ENCODE results near the gene CYP27B1. TPM values are rescaled to one million over a fixed set of nuclear protein-coding genes. Genes with fewer than 3 reads are reported as not detected.

Gene CYP27B1
- total and polyA plus RNA-seq, 9 of the 15 experiments (the other 6 are each of a cell fraction or from before 2014, with no cell fraction given): 0.18 to 4.2 (median 1.8) TPM

DNA sequence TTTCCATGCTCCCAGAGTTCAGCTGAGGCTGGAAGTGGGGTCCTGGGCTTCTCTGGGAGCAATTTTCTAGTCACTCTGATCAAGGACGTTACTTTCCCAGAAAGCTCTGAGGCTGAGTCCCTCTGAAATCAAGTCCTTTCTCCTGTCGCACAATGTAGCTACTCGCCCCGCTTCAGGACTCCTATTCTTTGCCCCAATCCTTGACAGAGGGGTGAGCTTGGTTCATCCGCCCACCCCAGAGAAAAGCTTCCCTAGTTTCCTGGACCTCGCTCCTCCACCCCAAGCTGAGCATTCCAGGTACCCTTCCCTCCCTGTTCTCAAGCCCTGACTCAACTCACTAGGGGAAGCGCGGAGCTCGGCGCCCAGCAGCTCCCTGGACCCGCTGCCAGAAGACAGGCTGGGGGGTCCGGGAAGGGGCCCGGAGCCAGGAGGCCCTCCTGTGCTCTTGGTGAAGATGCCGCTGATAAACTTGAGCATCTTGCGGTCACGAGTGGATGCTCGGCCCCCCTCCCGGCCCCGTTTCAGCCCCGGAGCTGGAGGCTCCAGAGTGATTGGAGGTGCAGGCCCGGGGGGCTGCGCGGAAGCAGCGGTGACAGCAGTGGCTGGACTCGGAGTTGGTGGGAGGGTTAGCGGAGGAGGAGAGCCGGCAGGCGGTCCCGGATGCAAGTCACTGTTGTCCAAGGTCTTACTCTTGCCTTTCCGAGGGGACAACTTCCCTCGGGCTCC, 30.0 kb downstream of the CYP27B1 start:
- Histone ChIP-seq H3K36me3 (ENCODE audit: control insufficient read depth, insufficient read depth, low read length) (no peaks in the 10 kb centered on the region), H3K4me1 (replicated peaks in 1 of 2; ENCODE audit: control insufficient read depth in 2 of 2, insufficient read depth in 2 of 2, low read length in 2 of 2) (peaks cover 9 to 33% of the 10 kb centered on the region in 2 experiments; a peak in 4 of 5 replicates), H3K79me2 (ENCODE audit: control insufficient read depth, insufficient read depth, low read length) (no peaks in the 10 kb centered on the region), H3K27me3 (ENCODE audit: control insufficient read depth in 2 of 2, insufficient read depth in 2 of 2, low read length in 2 of 2) (peaks cover 12 to 53% of the 10 kb centered on the region in 2 experiments), H3K4me2 (ENCODE audit: insufficient read depth, low read length) (peak overlapping the region; percentile 81), H3K9me3 (replicated peaks; ENCODE audit: control insufficient read depth, insufficient read depth, low read depth, low read length) (no peaks in the 10 kb centered on the region), H4K20me1 (replicated peaks; ENCODE audit: control insufficient read depth, insufficient read depth, low read length) (no peaks in the 10 kb centered on the region), H3K9me1 (ENCODE audit: control insufficient read depth, insufficient read depth, low read length) (no peaks in the 10 kb centered on the region), H3K4me3 (peak overlapping the region; percentile 38), H3K27ac (ENCODE audit: extremely low read depth, low read depth, low read length) (peak overlapping the region; percentile 11; the same call in 1 of the 3 replicates), H3K9ac (ENCODE audit: insufficient read depth in 1 of 2, low read depth in 2 of 2, low read length in 2 of 2) (peak overlapping the region; percentile 51 to 87), H2AFZ (ENCODE audit: low read depth, low read length) (peak overlapping the region; percentile 94)
- ChIA-PET POLR2A (interaction anchor here (0.5 to 3.5 kb wide), 10 partner anchors 8 to 240 kb away, joined by 3 to 15 read pairs (median 3); partner anchors contain the start of genes CDK4, DDIT3, PIP4K2C and TSPAN31), CTCF (ENCODE audit: low intra/inter-chr PET ratio) (interaction anchor here (2.3 kb wide), 1 partner anchor 154 kb away, joined by 17 read pairs; no protein-coding TSS in a partner anchor)
- WGBS (ENCODE audit: insufficient coverage, low coverage, missing lambda C conversion rate): 17% methylated on average over 27 of the region's 31 CpGs
- BruUV-seq (replicated peaks): no TSS peak
- peak; percentile 86 for FAIRE-seq
- ATAC-seq: peak; percentile 17
- intact Hi-C loops (cut with micrococcal nuclease): loop anchor here (1.0 to 5.0 kb wide), 4 partner anchors 104 to 274 kb away; partner anchors contain the start of genes B4GALNT1, DDIT3 and MBD6
- in situ Hi-C loops (cut with MboI): no loop called here
- DNase-seq (ENCODE audit: extremely low read depth in 1 of 4, low spot score in 3 of 4): peak in 1 of 4 experiments; percentile 30
- no peak for TF ChIP-seq BRD4 (IDR thresholded peaks at IDR 0.05)
- TF ChIP-seq, protein P1, sequence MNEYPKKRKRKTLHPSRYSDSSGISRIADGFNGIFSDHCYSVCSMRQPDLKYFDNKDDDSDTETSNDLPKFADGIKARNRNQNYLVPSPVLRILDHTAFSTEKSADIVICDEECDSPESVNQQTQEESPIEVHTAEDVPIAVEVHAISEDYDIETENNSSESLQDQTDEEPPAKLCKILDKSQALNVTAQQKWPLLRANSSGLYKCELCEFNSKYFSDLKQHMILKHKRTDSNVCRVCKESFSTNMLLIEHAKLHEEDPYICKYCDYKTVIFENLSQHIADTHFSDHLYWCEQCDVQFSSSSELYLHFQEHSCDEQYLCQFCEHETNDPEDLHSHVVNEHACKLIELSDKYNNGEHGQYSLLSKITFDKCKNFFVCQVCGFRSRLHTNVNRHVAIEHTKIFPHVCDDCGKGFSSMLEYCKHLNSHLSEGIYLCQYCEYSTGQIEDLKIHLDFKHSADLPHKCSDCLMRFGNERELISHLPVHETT (CRISPR knock-in tag; conservative IDR thresholded peaks at IDR 0.05 in 1 of 2, IDR thresholded peaks at IDR 0.05 in 1 of 2): no peak
- TF ChIP-seq BCOR (IDR thresholded peaks at IDR 0.05): 0 out of 2 replicates have a peak, but pooled peaks have one; percentile 27
- TF ChIP-seq RBM25 (IDR thresholded peaks at IDR 0.05; ENCODE audit: low read depth, low read length, severe bottlenecking): peak; percentile 36
- TF ChIP-seq ZNF584 (CRISPR knock-in tag; IDR thresholded peaks at IDR 0.05; ENCODE audit: low read depth): no peak
- TF ChIP-seq ZC3H4 (CRISPR knock-in tag; IDR thresholded peaks at IDR 0.05; ENCODE audit: borderline replicate concordance): no peak
- peak in 1 of 2 experiments; percentile 25; a peak in 1 of 4 replicates for TF ChIP-seq KDM1A (IDR thresholded peaks at IDR 0.05)
- TF ChIP-seq NEUROD1 (IDR thresholded peaks at IDR 0.05; ENCODE audit: borderline replicate concordance, low read depth, low read length, partially characterized antibody): no peak
- 0 out of 2 replicates have a peak, but pooled peaks have one; percentile 12 for TF ChIP-seq CREB1 (IDR thresholded peaks at IDR 0.05)
- no peak for TF ChIP-seq CREB1 (CRISPR knock-in tag; IDR thresholded peaks at IDR 0.05)
- peak; percentile 94 for TF ChIP-seq ZFP36 (IDR thresholded peaks at IDR 0.05; ENCODE audit: low read depth, low read length, partially characterized antibody)
- TF ChIP-seq, protein P2, sequence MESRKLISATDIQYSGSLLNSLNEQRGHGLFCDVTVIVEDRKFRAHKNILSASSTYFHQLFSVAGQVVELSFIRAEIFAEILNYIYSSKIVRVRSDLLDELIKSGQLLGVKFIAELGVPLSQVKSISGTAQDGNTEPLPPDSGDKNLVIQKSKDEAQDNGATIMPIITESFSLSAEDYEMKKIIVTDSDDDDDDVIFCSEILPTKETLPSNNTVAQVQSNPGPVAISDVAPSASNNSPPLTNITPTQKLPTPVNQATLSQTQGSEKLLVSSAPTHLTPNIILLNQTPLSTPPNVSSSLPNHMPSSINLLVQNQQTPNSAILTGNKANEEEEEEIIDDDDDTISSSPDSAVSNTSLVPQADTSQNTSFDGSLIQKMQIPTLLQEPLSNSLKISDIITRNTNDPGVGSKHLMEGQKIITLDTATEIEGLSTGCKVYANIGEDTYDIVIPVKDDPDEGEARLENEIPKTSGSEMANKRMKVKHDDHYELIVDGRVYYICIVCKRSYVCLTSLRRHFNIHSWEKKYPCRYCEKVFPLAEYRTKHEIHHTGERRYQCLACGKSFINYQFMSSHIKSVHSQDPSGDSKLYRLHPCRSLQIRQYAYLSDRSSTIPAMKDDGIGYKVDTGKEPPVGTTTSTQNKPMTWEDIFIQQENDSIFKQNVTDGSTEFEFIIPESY (CRISPR knock-in tag; IDR thresholded peaks at IDR 0.05): peak; percentile 44
- no peak for TF ChIP-seq MCM5 (IDR thresholded peaks at IDR 0.05; ENCODE audit: low read depth)
- 0 out of 2 replicates have a peak, but pooled peaks have one; percentile 39 for TF ChIP-seq SAFB (IDR thresholded peaks at IDR 0.05; ENCODE audit: borderline replicate concordance, low read depth, low read length)
- no peak for TF ChIP-seq FUS (optimal IDR thresholded peaks at IDR 0.05; ENCODE audit: low read depth, low read length)
- no peak for TF ChIP-seq STAT5A (IDR thresholded peaks at IDR 0.05; ENCODE audit: borderline replicate concordance, low read length)
- no peak for TF ChIP-seq SIRT6 (IDR thresholded peaks at IDR 0.05; ENCODE audit: low read depth, low read length)
- 0 out of 2 replicates have a peak, but pooled peaks have one; percentile 13 for TF ChIP-seq NFE2 (IDR thresholded peaks at IDR 0.05; ENCODE audit: low read depth)
- no peak for TF ChIP-seq EGR1 (conservative IDR thresholded peaks at IDR 0.05)
